Kidney (tissue), 22 donors: ENCODE results near the gene ZNF525. TPM values are rescaled to one million over a fixed set of nuclear protein-coding genes. Genes with fewer than 3 reads are reported as not detected.

ENCODE experiments used
- DNase-seq, 5 donors: peaks; one replicate each; pipeline ENCODE4 v3.0.0-alpha.2; 2013 to 2020
- FAIRE-seq: peaks from 2 replicates; lab custom pipeline; 2012; peaks lifted over from hg19 to GRCh38; lab: Jason Lieb, UNC
- H3K27ac ChIP-seq, 2 donors: one replicate each; pipeline ENCODE4 v1.7.0; 2013; ENCODE audit warnings: low read depth in 2 of 2, low read length in 2 of 2, inconsistent platforms in 1 of 2
- H3K27me3 ChIP-seq: one replicate; pipeline ENCODE4 v1.7.1; 2013; ENCODE audit warnings: low read length, inconsistent platforms; ENCODE audit not compliant: control insufficient read depth, insufficient read depth
- H3K36me3 ChIP-seq, 3 donors: one replicate each; pipeline versions ENCODE4 v1.7.0 to v1.7.1; 2013; ENCODE audit warnings: low read length in 3 of 3, control low read depth in 1 of 3, inconsistent platforms in 1 of 3; ENCODE audit not compliant: insufficient read depth in 3 of 3, control insufficient read depth in 2 of 3
- H3K4me1 ChIP-seq, 3 donors: one replicate each; pipeline versions ENCODE4 v1.7.0 to v1.7.1; 2013; ENCODE audit warnings: low read length in 3 of 3, inconsistent platforms in 1 of 3, low read depth in 1 of 3; ENCODE audit not compliant: control insufficient read depth in 2 of 3, insufficient read depth in 2 of 3
- H3K4me3 ChIP-seq, 3 donors: one replicate each; pipeline versions ENCODE4 v1.7.0 to v1.8.1; 2013; ENCODE audit warnings: low read length in 3 of 3, control low read depth in 1 of 3, inconsistent platforms in 1 of 3
- H3K9ac ChIP-seq, 3 donors: one replicate each; pipeline versions ENCODE4 v1.7.0 to v1.7.1; 2013; ENCODE audit warnings: low read length in 3 of 3, control low read depth in 1 of 3, inconsistent platforms in 1 of 3
- H3K9me3 ChIP-seq, 3 donors: one replicate each; pipeline versions ENCODE4 v1.7.0 to v1.7.1; 2013; ENCODE audit warnings: low read length in 3 of 3, control low read depth in 1 of 3, inconsistent platforms in 1 of 3; ENCODE audit not compliant: control insufficient read depth in 2 of 3, insufficient read depth in 1 of 3
- intact Hi-C: fragments of 100-400 bp; cut with DNase I; formaldehyde crosslinking; loops from one replicate; pipeline ENCODE4 v1.11.1; 2022
- long read RNA-seq, 10 donors: library from polyadenylated mRNA in 1 of 10; unstranded in 1 of 10; transcript quantifications; one replicate each; pipeline ENCODE4 v2.0.0 and lab custom pipeline, GENCODE V29; 2021 to 2026
- polyA plus RNA-seq: library from polyadenylated mRNA; stranded (reverse); fragments of 350-450 nt; fragmentation: Illumina TruSeq; extraction: RNeasy Lipid Tissue Mini Kit (QIAGEN cat#74804); gene quantifications from one replicate; pipeline ENCODE4 v1.2.3, GENCODE V29; 2014; ENCODE audit warnings: low read depth, low replicate concordance; ENCODE audit not compliant: insufficient read depth
- total RNA-seq: library from RNA; stranded (reverse); fragmentation: NEBNext Ultra II Directional; extraction: Animal tissue kit (Norgen Biotek cat#: 25700); gene quantifications from one replicate; pipeline ENCODE4 v1.2.1, GENCODE V29; 2021
- TF ChIP-seq, protein P1 (sequence below): IDR thresholded peaks from 3 replicates; pipeline ENCODE4 v1.5.1; 2012; ENCODE audit warnings: mild to moderate bottlenecking, moderate library complexity, borderline replicate concordance; ENCODE audit not compliant: insufficient read depth; ENCODE audit errors: extremely low read depth
- donor health status: control.
- donor health status: control.
- donor health status: control.
- donor health status: control.
- donor health status: control.
- donor health status: DM: yes; HTN: yes; CAD: no.
- donor health status: Normal renal cell carcinoma (clear cell type).

Gene ZNF525
- total RNA-seq = 17.2 TPM
- 3.9 TPM for polyA plus RNA-seq
- long read RNA-seq, donor 1, partial matches to known transcripts = 0 of 1 reads
- long read RNA-seq, donor 1, other reads (novel, unspliced or antisense) = 0 of 1 reads
- long read RNA-seq, donor 2, partial matches to known transcripts = 0 of 1 reads
- long read RNA-seq, donor 2, other reads (novel, unspliced or antisense) = 0 of 1 reads
- long read RNA-seq, donor 3, partial matches to known transcripts = 6 of 7 reads
- long read RNA-seq, donor 3, other reads (novel, unspliced or antisense) = 0 of 7 reads
- long read RNA-seq, donor 4 = 0 reads
- long read RNA-seq, donor 5 = 0 reads
- long read RNA-seq, donor 6 = 0 reads
- long read RNA-seq, donor 7, full-length matches to known transcripts = 3 of 5 reads
- long read RNA-seq, donor 7, partial matches to known transcripts = 0 of 5 reads
- long read RNA-seq, donor 7, other reads (novel, unspliced or antisense) = 2 of 5 reads
- long read RNA-seq, donor 8, partial matches to known transcripts = 0 of 1 reads
- long read RNA-seq, donor 8, other reads (novel, unspliced or antisense) = 0 of 1 reads
- long read RNA-seq, donor 9, partial matches to known transcripts = 0 of 2 reads
- long read RNA-seq, donor 9, other reads (novel, unspliced or antisense) = 0 of 2 reads
- long read RNA-seq, donor 10 = 0 reads

- H3K36me3 ChIP-seq = no peaks in the 10 kb centered on the region
- TF ChIP-seq, protein P1, sequence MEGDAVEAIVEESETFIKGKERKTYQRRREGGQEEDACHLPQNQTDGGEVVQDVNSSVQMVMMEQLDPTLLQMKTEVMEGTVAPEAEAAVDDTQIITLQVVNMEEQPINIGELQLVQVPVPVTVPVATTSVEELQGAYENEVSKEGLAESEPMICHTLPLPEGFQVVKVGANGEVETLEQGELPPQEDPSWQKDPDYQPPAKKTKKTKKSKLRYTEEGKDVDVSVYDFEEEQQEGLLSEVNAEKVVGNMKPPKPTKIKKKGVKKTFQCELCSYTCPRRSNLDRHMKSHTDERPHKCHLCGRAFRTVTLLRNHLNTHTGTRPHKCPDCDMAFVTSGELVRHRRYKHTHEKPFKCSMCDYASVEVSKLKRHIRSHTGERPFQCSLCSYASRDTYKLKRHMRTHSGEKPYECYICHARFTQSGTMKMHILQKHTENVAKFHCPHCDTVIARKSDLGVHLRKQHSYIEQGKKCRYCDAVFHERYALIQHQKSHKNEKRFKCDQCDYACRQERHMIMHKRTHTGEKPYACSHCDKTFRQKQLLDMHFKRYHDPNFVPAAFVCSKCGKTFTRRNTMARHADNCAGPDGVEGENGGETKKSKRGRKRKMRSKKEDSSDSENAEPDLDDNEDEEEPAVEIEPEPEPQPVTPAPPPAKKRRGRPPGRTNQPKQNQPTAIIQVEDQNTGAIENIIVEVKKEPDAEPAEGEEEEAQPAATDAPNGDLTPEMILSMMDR = peak; percentile 1
- no peaks in the 10 kb centered on the region for H3K27me3 ChIP-seq
- peak within 1 kb of the TSS; percentile 12 to 78 (median 70) for H3K9ac ChIP-seq
- DNase-seq (peak; percentile 86 to 97 (median 94)), FAIRE-seq (no peak)
- peaks cover 0 to 3% (median 0%) of the 10 kb centered on the region in 3 donors for H3K9me3 ChIP-seq
- peaks cover 0 to 3% (median 0%) of the 10 kb centered on the region in 3 donors for H3K4me1 ChIP-seq
- H3K4me3 ChIP-seq = peak within 1 kb of the TSS; percentile 75 to 89 (median 85)
- intact Hi-C loops = no loop called here
- peak within 1 kb of the TSS; percentile 26 to 63 for H3K27ac ChIP-seq
Observed at GRCh38 chr19:53365134-53365898, at the start of gene ZNF525. Gene ZNF525 (plus strand): TSS chr19:53365705. CDS start chr19:53372282, 6,577 bp downstream.

- no peak overlapping the region for H3K9ac ChIP-seq
- DNase-seq (peak in 4 of 5 donors; percentile 27 to 89 (median 52)), FAIRE-seq (no peak)
- H3K4me1 ChIP-seq = no peaks in the 10 kb centered on the region
- no peaks in the 10 kb centered on the region for H3K27me3 ChIP-seq
- peak overlapping the region; percentile 2 to 11 (median 6) for H3K4me3 ChIP-seq
- intact Hi-C loops = no loop called here
- TF ChIP-seq, protein P1 = no peak
- no peak overlapping the region for H3K27ac ChIP-seq
- peaks cover 0 to 9% (median 6%) of the 10 kb centered on the region in 3 donors for H3K9me3 ChIP-seq
- no peaks in the 10 kb centered on the region for H3K36me3 ChIP-seq
Observed at GRCh38 chr19:53328967-53329366, 36.5 kb upstream of the ZNF525 start.

DNA sequence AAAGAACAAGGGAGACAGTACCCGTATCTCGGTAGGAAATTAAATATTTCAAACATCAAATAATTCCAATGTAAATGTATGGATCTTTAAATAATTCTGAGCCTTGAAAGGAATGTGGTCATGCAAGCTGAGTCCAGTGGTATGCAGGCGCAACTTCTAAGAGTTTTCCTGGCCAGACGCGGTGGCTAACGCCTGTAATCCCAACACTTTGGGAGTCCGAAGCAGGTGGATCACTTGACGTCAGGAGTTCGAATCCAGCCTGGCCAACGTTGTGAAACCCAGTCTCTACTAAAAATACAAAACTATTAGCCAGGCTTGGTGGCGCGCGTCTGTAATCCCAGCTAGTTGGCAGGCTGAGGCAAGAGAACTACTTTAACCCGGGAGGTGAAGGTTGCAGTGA lies 33.0 kb upstream of the ZNF525 start:
- no peak overlapping the region for H3K4me3 ChIP-seq
- intact Hi-C loops = no loop called here
- FAIRE-seq = no peak

More for the DNA sequence above, 33.0 kb upstream of the ZNF525 start:
- H3K9me3 ChIP-seq = peaks cover 0 to 3% (median 0%) of the 10 kb centered on the region in 3 donors
- no peak overlapping the region for H3K9ac ChIP-seq
- peaks cover 0 to 2% (median 0%) of the 10 kb centered on the region in 3 donors for H3K4me1 ChIP-seq
- no peak overlapping the region for H3K27ac ChIP-seq
- DNase-seq = peak in 3 of 5 donors; percentile 2 to 12 (median 7)
- H3K27me3 ChIP-seq = no peaks in the 10 kb centered on the region
- TF ChIP-seq, protein P1 = no peak
- H3K36me3 ChIP-seq = no peaks in the 10 kb centered on the region
